HG02970 (cell line): ENCODE data around the gene MTARC1.

Experiments used
- ATAC-seq: cut with Tn5 transposase; IDR thresholded peaks from one replicate; pipeline ENCODE4 v1.9.1; 2021; ENCODE audit warnings: mild to moderate bottlenecking, moderate library complexity, moderate number of reproducible peaks; ENCODE audit not compliant: unreplicated experiment, low FRiP score

Gene MTARC1

DNA sequence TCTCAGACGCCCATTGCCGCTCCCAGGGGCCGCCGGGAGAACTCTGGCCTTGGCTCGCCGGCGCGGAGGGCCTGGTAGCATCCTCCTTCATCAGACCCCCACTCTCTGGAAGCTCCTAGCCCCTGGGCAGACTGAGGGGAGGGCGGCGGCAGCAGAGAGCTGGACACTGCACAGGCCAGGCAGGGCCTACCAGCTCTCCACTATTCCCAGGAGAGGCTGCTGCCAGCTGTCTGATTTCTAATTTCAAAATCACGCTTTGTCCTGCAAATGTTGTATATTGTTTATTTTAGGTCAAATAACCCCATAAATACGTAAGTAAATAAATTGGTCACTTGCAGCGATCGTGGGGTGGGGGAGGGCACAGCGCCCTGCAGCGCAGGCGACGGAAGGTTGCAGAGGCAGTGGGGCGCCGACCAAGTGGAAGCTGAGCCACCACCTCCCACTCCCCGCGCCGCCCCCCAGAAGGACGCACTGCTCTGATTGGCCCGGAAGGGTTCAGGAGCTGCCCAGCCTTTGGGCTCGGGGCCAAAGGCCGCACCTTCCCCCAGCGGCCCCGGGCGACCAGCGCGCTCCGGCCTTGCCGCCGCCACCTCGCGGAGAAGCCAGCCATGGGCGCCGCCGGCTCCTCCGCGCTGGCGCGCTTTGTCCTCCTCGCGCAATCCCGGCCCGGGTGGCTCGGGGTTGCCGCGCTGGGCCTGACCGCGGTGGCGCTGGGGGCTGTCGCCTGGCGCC, at the start of gene MTARC1:
Gene MTARC1 (plus strand): TSS at position 577 of the 732 bp plus-strand sequence. CDS start 32 bp downstream, at position 609.
- ATAC-seq, result peak; percentile 48

DNA sequence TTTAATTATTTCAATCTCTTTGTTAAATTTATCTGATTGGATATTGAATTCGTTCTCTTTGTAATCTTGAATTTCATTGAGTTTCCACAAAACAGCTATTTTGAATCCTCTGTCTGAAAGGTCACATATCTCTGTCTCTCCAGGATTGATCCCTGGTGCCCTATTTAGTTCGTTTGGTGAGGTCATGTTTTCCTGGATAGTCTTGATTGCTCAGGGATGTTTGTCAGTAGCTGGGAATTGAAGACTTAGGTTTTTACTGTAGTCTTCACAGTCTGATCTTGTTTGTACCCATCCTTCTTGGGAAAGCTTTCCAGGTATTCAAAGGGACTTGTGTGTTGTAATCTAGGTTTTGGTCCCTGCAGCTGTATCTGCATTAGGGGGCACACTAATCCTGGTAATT, 45.4 kb upstream of the MTARC1 start:
- ATAC-seq, result no peak

DNA sequence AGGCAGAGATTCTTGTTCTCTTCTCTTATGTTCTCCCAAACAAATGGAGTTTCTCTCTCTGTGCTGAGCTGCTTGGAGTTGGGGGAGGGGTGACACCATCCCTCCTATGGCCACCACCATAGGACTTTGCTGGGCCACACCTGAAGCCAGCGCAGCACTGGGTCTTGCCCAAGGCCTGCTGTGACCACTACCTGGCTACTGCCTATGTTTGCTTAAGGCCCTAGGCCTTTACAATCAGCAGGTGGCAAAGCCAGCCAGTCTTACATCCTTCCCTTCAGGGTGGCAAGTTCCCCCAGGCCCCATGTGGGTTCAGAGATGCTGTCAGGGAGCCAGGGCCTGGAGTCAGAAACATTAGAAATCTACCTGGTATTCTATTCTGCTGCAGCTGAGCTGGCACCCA, 44.9 kb upstream of the MTARC1 start:
- no peak for ATAC-seq

DNA sequence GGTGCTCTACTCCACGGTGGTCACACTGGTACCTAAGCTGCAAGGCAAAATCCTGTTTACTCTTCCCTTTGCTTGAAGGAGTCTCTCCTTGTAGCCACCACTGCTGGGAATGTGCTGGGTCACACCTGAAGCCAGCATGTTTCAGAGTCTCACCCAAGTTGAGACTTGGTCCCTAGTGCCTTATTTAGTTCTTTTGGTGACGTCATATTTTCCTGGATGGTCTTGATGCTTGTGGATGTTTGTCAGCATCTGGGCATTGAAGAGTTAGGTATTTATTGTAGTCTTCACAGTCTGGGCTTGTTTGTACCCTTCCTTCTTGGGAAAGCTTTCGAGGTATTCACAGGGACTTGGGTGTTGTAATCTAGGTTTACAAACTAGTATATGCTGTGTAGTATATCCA, 44.2 kb upstream of the MTARC1 start:
- ATAC-seq, result no peak

DNA sequence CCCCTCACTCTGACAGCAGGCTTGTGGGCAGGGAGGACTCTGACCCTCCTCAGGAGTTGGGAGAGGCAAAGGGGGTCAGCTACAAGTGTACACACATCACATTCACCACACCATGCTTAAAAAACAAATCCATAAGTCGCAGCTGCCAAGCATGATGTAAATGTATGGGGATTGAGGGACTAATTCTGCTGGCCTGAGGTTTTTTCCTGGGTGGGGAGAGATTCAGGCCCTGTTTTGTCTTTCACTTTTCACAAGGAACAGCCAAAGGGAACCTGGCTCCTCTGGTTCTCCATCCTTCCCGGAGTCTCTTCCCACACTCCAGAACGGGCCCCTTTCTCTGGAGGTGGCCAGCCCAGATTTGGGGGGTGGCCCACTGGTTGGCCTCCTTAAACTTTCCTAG, 39.9 kb upstream of the MTARC1 start:
- ATAC-seq, result no peak

DNA sequence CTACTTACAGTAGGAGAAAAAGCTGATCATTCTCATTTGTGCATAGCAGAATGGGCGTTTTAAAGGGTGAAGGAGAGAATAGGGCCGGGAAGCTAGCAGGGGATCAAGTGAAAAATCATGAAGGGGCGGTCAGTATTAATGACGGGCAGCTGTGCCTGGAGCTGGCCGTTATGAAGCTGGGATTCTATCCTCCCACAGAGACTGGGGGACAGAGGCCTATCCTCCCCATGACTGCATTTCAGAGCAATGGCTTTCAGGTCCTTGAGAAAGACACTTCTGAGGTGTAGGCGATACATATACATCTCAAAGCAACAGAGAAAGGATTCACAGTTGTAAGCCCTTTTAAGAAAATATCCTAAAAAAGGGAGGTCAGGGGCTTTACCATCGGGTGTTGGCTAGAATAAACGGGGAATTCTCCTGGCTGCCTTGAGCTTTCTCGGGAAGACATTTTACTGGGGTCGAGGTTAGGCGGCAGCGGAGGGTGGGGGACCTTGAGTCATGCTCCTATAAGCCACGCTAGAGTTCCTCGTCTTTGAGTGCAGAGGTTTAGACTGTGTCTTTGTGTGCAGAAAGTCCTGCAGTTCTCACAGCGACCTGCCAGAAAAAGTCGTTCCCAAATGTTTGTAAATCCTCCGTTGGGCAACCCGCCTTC, 39.1 kb upstream of the MTARC1 start:
- no peak for ATAC-seq

DNA sequence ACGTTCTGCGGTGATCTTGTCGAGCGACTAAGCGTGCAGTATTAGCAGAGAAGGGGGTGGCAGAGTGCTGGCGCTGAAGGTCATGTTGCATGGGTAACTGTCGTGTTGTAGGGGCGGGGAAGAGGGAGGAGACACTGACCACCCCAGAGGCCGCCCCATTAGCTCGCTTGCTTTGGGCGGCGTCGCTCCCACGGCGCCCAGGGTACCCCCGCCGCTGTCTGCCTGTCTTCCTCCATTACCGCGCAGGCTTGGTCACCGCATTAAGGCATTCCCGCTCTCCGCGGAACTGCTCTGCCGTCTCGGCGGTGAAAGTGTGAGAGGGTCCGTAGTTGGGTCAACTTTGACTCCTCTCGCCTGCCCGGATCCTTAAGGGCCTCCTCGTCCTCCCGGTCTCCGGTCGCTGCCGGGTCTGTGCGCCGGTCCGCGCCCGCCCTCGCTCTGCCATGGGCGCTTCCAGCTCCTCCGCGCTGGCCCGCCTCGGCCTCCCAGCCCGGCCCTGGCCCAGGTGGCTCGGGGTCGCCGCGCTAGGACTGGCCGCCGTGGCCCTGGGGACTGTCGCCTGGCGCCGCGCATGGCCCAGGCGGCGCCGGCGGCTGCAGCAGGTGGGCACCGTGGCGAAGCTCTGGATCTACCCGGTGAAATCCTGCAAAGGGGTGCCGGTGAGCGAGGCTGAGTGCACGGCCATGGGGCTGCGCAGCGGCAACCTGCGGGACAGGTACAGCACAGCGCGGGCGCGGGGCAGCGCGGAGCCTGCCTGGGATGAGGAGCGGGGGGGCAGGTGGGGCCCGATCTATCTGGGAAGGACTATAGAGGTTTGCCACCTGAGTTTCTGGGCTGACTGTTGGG, 38.4 kb upstream of the MTARC1 start, which contains the start of gene MTARC2:
Gene MTARC2 (plus strand): TSS at position 234 of the 846 bp plus-strand sequence. CDS start 210 bp downstream, at position 444.
- ATAC-seq, result peak; percentile 79

DNA sequence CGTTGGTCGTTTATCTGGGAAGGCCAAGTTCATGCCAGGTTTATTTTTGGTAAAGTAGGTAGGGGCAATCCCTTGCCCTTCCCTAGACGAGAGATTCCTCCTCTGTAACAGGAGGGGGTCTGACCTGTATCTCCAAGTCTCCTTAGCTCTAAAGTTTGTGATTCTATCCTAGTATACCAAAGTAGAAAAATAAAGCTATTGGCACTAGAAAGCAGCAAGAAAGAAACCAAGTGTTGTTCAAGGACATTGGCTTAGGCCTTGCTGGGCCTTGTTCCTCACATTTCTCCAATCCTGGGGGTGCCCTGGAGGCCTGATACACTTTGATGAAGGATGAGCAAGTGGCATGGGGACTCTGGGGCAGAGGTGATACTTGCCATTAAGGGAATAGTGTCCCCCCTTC, 37.8 kb upstream of the MTARC1 start:
- ATAC-seq, result no peak

DNA sequence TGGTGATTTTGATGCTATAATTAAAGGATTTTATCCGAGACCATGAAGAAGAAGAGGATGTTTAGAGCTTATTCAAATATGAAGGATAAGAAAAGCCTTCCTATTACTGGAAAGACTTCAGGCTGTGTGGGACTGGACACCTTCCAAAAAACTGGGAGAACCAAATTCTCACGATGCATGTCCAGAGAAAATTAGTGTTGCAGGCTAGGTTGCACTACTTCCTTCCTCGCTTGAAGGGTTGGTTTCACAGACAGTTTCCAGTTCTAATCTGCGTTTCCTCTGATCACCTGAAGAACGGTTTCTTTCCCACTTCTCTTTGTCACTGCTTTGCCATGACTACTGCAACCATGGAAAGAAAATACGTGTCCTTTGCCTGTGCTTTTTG, 36.6 kb upstream of the MTARC1 start:
- no peak for ATAC-seq

DNA sequence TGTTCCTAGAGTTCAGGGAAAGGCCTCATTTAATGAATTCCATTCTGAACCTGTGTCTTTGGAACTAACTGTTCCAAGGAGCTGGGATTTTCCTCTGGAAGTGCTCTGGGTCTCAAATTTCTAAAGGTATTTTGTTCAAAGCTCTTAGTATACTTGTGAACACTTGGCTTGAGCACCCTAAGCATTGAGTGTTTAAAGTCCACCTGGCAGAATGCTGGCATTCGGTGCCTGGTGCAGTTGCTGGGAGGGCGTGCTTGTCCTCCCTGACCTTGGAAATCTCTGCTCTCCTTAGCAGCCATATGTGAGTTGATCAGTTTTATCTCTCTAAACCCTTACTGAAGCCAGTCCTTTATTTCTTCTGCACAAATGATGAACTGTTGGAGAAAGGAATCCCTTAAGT, 35.6 kb upstream of the MTARC1 start:
- no peak for ATAC-seq

DNA sequence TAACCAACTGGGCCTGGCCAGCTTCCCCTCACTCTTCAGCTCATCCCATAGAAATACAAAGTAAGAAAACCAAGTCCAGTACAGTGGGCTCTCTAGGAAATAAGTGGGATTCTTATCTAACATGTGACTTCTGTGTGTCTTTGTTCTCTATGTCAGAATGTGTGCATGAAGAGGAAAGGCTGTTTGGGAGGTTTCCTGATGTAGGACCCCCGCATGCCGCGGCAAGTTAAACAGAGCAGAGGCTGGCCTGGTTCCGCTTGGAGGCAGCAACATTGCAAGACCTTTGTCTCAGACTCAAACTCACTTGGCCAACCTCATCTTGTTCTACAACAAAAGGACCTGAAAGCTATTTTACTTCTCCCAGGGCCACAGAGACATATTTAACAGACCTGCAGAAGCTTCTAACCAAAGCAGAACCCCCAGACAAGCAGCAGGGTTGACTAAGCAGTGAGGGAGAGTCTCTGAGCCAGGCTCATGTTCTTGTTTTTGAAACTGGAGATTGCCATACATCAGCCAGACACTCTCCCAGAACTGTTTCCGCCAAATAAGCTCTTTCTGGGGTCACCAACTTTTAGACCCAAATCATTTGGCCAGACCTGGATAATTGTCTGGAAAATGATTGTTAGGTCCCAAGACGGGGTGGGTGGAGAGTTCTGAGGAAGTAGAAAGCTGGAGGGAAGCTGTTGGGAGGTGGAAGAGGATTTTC, 32.3 kb upstream of the MTARC1 start:
- no peak for ATAC-seq

DNA sequence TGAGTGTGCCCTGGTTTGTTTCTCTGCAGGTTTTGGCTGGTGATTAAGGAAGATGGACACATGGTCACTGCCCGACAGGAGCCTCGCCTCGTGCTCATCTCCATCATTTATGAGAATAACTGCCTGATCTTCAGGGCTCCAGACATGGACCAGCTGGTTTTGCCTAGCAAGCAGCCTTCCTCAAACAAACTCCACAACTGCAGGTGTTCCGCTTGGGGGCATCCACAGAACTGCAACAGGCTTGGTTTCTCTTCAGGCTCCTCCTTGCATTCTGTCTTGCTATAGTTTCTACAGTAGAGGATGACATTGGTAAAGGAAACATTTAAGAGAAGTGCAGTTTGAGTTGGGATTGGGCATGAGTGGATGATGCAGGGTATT, 31.8 kb upstream of the MTARC1 start:
- no peak for ATAC-seq

DNA sequence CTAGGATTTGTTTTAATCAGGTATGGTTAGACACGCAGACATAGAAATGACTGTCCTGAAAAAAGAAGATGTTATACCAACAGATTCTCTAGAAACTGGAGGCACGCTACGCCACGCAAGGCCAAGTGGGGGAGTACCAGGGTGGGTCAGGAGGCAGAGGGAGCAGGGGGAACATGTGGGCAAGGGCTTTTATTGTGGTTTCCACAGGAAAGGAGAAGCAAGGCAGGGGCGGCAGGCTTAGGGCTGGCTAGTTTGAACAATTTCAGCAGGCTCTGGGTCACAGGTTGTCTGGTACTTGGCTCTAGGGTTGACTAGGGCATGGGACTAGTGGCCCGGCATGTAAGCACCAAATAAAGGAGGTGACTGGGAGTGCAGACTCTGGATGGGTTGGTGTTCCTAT, 31.4 kb upstream of the MTARC1 start:
- ATAC-seq, result no peak

DNA sequence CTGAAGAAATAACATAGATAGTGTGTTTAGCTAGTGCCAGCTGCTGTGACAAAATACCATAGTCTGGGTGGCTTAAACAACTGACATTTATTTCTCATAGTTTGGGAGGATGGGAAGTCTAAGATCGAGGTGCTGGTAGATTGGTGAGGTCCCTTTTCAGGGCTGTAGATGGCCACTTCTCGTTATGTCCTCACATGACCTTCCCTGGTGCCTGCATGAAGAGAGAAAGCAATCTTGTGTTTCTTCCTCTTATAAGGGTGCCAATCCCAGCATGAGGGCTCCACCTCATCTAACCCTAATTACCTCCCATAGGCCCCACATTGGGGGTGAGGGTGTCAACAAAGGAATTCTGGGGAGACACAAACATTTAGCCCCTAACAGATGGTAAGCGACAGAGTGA, 29.3 kb upstream of the MTARC1 start:
- no peak for ATAC-seq

DNA sequence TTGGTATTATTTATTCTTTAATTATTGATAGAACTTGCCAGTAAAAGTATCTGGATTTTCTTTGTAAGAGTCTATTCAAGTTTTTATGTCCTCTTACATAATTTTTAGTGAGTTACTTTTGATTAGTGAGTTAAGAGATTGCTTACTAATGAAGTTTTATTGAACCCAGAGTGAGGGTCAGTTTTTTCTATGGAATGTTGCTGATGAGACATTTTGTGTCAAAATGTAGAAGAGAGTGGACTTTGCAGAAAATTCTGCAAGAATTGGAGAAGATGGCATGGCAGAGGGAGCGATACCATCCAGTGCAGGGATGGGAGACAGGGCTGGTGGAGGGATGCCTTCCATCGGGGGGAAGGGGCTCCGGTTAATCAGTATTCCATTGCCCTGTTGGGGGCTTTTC, 27.6 kb upstream of the MTARC1 start:
- ATAC-seq, result no peak

DNA sequence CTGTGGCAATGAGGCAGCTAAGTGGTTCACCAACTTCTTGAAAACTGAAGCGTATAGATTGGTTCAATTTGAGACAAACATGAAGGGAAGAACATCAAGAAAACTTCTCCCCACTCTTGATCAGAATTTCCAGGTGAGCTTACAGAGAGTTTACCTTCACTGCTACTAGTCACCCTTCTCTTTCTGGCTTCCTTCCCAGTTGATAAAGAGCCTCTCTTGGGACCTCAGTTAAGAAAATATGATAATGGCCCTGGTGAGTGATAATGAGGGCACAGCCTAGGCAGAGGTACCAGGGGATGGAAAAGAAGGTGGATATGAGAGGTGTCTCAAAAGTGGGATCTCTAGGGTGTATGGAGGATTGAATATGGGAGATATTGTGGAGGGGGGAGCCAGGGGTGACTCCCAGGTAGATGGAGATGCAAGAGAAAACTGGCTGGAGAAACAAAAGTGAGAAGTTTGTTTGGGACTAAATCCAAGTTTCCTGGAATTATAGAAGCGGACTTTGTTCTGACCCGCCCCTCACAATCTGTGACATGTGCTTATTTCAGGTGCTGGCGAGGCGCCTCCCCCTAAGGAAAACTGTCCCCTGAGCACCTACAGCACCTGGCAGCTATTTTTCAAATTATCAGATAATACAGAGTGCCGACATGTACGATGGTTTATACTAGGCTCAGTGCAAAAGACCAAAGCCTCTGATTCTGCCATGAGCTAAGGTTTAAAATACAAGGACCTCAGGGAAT, 24.9 kb upstream of the MTARC1 start:
- no peak for ATAC-seq

DNA sequence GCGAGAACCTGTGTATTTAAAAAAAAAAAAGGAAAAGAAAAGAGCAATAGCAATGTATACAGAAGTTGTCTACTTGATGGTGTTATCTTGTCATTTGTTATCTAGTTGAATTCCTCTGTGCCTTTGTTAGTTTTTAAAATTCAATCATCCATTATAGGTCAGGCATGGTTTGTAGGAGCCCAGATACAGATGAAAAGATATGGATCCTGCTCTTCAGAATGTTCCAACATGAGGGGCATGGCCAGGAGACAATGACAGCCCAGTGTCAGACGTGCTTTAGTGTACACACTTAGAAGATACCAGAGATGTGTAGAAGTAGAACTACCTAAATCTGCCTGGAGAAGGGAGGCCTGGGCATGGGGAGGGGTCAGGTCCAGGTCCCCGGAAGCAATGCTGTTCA, 22.0 kb upstream of the MTARC1 start:
- ATAC-seq, result no peak

DNA sequence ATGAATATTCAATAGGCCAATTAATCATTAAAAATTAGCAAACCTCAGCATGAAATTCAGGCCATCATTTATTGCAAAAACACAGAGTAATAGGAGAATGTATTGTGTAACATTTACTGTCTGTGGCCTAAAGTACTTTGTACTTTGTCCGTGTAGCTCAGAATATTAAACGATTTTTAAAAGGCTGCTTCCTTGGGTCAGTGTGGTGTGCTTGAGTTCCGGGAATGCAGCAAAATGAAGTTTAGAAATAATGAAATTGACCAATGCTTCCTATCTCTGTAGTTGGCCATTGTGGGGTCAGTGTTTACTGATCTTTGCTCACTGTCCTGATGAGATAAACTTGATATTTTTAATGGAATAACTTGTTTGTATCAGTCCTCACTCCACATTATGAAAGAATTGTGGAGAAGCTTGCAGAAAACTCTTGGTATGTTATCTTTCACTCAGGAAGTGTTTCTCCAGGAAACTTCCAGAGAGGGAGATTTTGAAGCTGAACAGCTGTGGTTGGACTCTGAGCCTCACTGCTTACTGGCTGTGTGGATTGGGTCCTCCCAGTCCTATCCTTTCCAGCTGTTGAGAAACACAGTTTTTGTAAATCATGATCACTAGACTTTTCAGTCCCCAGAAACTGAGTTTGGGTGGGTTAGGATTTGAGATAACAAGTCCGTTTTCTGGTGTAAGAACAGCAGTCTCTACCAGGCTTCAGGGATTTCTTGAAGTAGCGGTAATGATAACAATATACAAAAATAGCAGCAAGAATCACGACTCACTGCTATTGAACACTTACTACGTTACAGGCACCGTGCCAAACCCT, 19.2 kb upstream of the MTARC1 start:
- ATAC-seq, result no peak

DNA sequence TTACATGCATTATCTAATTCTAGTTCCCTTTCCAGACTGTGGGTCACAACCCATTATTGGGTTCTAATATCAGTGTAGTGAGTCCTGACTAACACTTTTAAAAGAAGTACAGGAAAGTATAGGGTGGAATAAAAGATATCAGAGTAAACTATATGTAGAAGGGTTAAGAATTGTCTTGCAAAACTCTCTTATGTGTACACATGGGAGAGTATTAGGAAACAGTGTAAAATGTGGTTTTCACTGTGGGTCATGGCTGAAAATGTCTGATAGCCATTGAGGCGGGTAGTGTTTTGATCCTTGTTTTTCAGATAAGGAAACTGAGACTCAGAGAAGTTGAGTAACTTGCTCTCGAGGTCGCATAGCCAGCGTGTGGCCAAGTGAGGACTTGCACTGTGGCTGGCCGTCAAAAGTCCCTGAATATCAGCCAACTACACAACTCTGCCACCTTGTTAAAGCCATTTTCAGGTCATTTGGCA, 18.5 kb upstream of the MTARC1 start:
- no peak for ATAC-seq
